KMS-11 (cell line): ENCODE data around the gene SLC39A3.

Experiments used
- H2AFZ ChIP-seq: fragments of 200-600 bp; sonication (generic); 2 replicates; pipeline ENCODE4 v1.6.1; 2016; ENCODE audit warnings: antibody characterized with exemption, mixed run types, low read depth
- H3K27ac ChIP-seq: fragments of 200-600 bp; sonication (generic); 2 replicates; pipeline ENCODE4 v1.6.1; 2016; ENCODE audit warnings: mild to moderate bottlenecking, mixed run types
- H3K27me3 ChIP-seq: fragments of 200-600 bp; sonication (generic); 2 replicates; pipeline ENCODE4 v1.6.1; 2017; ENCODE audit warnings: mild to moderate bottlenecking, low read depth, mixed run types, moderate library complexity; ENCODE audit not compliant: insufficient read depth
- H3K36me3 ChIP-seq: fragments of 200-600 bp; sonication (generic); 2 replicates; pipeline ENCODE4 v1.6.1; 2017; ENCODE audit warnings: mild to moderate bottlenecking, mixed run types; ENCODE audit not compliant: insufficient read depth
- H3K4me1 ChIP-seq: fragments of 200-600 bp; sonication (generic); 2 replicates; pipeline ENCODE4 v1.6.1; 2016; ENCODE audit warnings: mild to moderate bottlenecking, low read depth, mixed run types; ENCODE audit not compliant: poor library complexity, severe bottlenecking
- H3K4me2 ChIP-seq: fragments of 200-600 bp; sonication (generic); 2 replicates; pipeline ENCODE4 v1.7.0; 2016; ENCODE audit warnings: mild to moderate bottlenecking, mixed run types
- H3K4me3 ChIP-seq: fragments of 200-600 bp; sonication (generic); IDR thresholded peaks from 2 replicates; pipeline ENCODE4 v1.6.1; 2017; ENCODE audit warnings: low read depth, low read length, mixed read lengths; ENCODE audit not compliant: insufficient read depth
- H3K79me2 ChIP-seq: fragments of 200-600 bp; sonication (generic); 2 replicates; pipeline ENCODE4 v1.6.1; 2016; ENCODE audit warnings: low read depth, mixed run types; ENCODE audit not compliant: insufficient read depth
- H3K9ac ChIP-seq: fragments of 200-600 bp; sonication (generic); 2 replicates; pipeline ENCODE4 v1.6.1; 2016; ENCODE audit warnings: mild to moderate bottlenecking, mixed run types
- H4K20me1 ChIP-seq: fragments of 200-600 bp; sonication (generic); 2 replicates; pipeline ENCODE4 v1.6.1; 2016; ENCODE audit warnings: mild to moderate bottlenecking, mixed run types; ENCODE audit not compliant: insufficient read depth
- TF ChIP-seq, protein P1 (sequence below): fragments of 200-600 bp; sonication (generic); conservative IDR thresholded peaks from 2 replicates; pipeline ENCODE4 v1.6.1; 2017; ENCODE audit warnings: low read depth, mild to moderate bottlenecking, antibody characterized with exemption, low read length, moderate library complexity, mixed read lengths

SLC39A3 gene

DNA sequence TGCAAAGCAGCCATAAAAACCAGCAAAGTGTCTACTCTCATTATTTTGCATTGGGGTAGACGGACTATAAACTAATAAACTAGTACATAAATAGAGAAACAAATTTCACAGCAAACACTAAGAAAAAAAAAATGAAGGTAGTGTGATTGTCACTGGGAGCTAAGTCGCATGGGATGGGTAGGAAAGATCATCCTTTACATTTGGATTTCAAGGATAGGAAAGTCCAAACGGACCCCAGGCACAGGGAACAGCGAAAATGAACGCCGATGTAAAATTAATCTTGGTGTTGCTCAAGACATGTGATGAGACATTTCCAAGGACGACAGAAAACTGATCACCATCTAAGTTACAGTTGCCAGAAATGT is 43.9 kb upstream of the SLC39A3 start:
- peak overlapping the region; percentile 26 for H3K4me2 ChIP-seq
- TF ChIP-seq, protein P1, sequence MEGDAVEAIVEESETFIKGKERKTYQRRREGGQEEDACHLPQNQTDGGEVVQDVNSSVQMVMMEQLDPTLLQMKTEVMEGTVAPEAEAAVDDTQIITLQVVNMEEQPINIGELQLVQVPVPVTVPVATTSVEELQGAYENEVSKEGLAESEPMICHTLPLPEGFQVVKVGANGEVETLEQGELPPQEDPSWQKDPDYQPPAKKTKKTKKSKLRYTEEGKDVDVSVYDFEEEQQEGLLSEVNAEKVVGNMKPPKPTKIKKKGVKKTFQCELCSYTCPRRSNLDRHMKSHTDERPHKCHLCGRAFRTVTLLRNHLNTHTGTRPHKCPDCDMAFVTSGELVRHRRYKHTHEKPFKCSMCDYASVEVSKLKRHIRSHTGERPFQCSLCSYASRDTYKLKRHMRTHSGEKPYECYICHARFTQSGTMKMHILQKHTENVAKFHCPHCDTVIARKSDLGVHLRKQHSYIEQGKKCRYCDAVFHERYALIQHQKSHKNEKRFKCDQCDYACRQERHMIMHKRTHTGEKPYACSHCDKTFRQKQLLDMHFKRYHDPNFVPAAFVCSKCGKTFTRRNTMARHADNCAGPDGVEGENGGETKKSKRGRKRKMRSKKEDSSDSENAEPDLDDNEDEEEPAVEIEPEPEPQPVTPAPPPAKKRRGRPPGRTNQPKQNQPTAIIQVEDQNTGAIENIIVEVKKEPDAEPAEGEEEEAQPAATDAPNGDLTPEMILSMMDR: no peak
- H2AFZ ChIP-seq: peak overlapping the region; percentile 41
- H3K4me3 ChIP-seq: no peak overlapping the region
- H3K27me3 ChIP-seq: no peaks in the 10 kb centered on the region
- peaks cover 28% of the 10 kb centered on the region for H3K4me1 ChIP-seq
- H3K27ac ChIP-seq: peak overlapping the region; percentile 59
- peak overlapping the region; percentile 12; the same call in 1 of the 2 replicates for H3K9ac ChIP-seq
- H4K20me1 ChIP-seq: peaks cover 4% of the 10 kb centered on the region; the same call in 1 of the 2 replicates
- H3K36me3 ChIP-seq: no peaks in the 10 kb centered on the region
- peaks cover 74% of the 10 kb centered on the region for H3K79me2 ChIP-seq

DNA sequence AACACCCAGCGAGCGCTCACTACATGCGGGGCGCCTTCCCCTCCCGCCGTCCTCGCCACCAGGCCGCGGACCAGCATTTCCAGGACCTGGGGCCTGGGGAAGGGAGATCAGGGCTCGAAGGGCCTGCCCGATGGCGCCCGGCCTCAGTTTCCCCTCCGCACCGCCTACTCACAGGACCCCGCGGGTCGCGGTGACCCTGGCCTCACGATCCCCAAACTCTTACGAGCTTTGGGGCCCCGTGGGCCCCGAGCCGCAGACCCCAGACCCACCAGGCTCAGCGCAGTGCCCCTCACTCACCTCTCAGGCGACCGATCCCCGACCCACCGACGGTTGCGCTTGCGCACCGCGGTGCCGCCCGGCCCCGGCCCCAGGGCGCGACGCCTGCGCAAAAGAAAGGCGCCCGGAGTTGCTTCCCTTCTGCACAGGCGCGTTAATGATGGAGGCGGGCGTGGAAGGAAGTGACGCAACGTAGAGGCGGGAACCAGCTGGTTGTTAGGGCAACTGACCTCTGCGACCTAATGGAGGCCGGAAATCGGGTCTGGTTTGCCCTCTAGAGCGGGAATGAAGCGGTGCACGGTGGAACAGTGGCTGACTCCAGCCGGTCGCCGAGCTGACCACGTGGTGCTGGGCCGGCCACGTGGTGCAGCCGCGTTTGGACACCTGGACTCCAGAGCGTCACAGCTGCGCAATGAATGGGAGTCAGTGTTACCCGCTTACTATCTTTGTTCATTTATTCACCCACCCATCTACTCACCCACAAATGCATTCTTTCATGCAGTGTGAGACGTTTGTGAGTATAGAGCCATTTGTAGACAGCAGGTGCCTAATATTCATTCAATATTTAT is 43.3 kb upstream of the SLC39A3 start, which contains the start of gene SGTA:
SGTA (minus strand) TSS at position 338 of the 845 bp plus-strand sequence. CDS start 14,205 bp downstream, outside the sequence.
- Histone ChIP-seq H3K4me2 (peak within 1 kb of the TSS; percentile 54), H3K36me3 (no peaks in the 10 kb centered on the region), H3K27ac (peak within 1 kb of the TSS; percentile 59), H3K4me1 (peaks cover 28% of the 10 kb centered on the region), H3K9ac (peak within 1 kb of the TSS; percentile 91), H3K27me3 (no peaks in the 10 kb centered on the region), H4K20me1 (peaks cover 4% of the 10 kb centered on the region; the same call in 1 of the 2 replicates), H3K79me2 (peaks cover 76% of the 10 kb centered on the region), H2AFZ (peak within 1 kb of the TSS; percentile 62), H3K4me3 (peak within 1 kb of the TSS; percentile 53)
- TF ChIP-seq, protein P1: no peak; the same call in 1 of the 2 replicates

DNA sequence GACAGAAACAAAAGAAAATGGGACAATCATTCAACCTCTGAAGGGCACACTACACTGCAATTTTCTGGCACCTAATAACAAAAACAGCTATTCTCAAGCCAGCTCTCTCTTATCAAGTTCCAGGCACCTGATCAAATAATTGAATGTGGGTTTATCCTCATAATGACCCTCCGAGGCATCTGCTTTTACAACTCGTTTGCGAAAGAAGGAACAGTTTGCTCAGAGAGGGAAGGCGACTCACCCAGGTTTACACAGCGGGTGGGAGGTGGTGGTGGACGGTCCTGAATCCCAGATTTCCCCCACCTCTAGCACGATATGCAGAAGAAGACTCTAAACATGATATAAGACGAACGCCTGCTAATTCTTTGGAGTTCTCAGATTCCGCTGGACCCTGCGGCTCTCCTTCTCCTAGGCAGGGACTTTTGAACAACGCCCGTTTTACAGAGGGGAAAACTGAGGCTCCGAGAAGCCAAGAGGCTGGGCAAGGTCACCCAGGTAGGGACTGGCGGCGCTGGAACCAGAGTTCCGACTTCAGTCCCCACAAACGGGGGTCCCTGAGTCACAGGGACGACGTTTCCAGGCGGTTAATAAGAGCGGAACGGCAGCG is 42.6 kb upstream of the SLC39A3 start:
- Histone ChIP-seq H4K20me1 (peaks cover 4% of the 10 kb centered on the region; the same call in 1 of the 2 replicates), H3K27me3 (no peaks in the 10 kb centered on the region), H2AFZ (peak overlapping the region; percentile 62), H3K4me2 (peak overlapping the region; percentile 54), H3K4me1 (peaks cover 28% of the 10 kb centered on the region), H3K27ac (peak overlapping the region; percentile 59), H3K79me2 (peaks cover 77% of the 10 kb centered on the region), H3K36me3 (no peaks in the 10 kb centered on the region), H3K9ac (peak overlapping the region; percentile 91), H3K4me3 (peak overlapping the region; percentile 53)
- TF ChIP-seq, protein P1: no peak

DNA sequence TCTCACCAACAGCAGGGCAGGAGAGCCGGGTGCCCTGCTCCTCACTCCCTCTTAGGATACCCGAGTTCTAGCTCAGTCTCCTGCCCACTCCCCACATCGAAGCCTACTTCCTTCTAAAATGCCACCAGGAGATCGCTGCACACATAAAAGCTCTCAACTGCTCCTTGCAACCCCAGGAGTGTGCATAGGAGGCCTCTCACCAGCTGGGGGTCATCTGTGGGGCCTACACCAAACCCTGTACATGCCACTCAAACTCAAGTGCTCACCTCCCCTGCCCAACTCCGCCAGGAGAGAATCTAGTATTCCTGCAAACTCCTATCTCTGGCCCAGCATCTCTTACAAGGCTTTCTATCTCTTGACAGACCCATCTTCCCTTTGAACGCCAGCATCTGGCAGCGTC is 40.5 kb upstream of the SLC39A3 start:
- TF ChIP-seq, protein P1: no peak

More for the DNA sequence above, 40.5 kb upstream of the SLC39A3 start:
- Histone ChIP-seq H3K27me3 (no peaks in the 10 kb centered on the region), H3K9ac (no peak overlapping the region), H3K36me3 (no peaks in the 10 kb centered on the region), H3K4me3 (no peak overlapping the region), H3K4me1 (peaks cover 24% of the 10 kb centered on the region), H2AFZ (no peak overlapping the region), H4K20me1 (peaks cover 4% of the 10 kb centered on the region; the same call in 1 of the 2 replicates), H3K27ac (no peak overlapping the region), H3K79me2 (peaks cover 78% of the 10 kb centered on the region), H3K4me2 (no peak overlapping the region)
